H1 (cell line): ENCODE measurements around the gene OCSTAMP. TPM values are rescaled to one million over a fixed set of nuclear protein-coding genes. Genes with fewer than 3 reads are reported as not detected.

Experiments
- MAFK ChIP-seq: IDR thresholded peaks from 2 replicates; pipeline ENCODE4 v1.6.1; 2012; ENCODE audit warnings: low read depth, mild to moderate bottlenecking, improper control_type of control experiment, low read length
- YY1 ChIP-seq: IDR thresholded peaks from 2 replicates; pipeline ENCODE4 v1.6.1; 2011; ENCODE audit warnings: low read depth, mild to moderate bottlenecking, low read length
- polyA plus RNA-seq, 7 experiments: library from polyadenylated mRNA; depleted of rRNA in 3 of 7; stranded (reverse) in 5 of 7; unstranded in 2 of 7; fragments of >200 nt in 5 of 7; fragments of 200-250 nt in 2 of 7; gene quantifications; 1 replicate in 5 of 7; 2 replicates in 1 of 7; 4 replicates in 1 of 7; pipeline versions ENCODE4 v1.2.1 to v1.2.3, GENCODE V29; 2011 to 2013; ENCODE audit warnings: missing spikeins in 2 of 7, mixed read lengths in 2 of 7
- total RNA-seq: library from RNA; stranded (reverse); fragmentation: NEBNext Ultra II Directional; extraction: Animal tissue kit (Norgen Biotek cat#: 25700); gene quantifications from 2 replicates; pipeline ENCODE4 v1.2.1, GENCODE V29; 2021

OCSTAMP gene
- total and polyA plus RNA-seq, 2 of the 8 experiments (the other 6 are each of a cell fraction or from before 2014, with no cell fraction given), result 0.09 to 0.13 TPM

DNA sequence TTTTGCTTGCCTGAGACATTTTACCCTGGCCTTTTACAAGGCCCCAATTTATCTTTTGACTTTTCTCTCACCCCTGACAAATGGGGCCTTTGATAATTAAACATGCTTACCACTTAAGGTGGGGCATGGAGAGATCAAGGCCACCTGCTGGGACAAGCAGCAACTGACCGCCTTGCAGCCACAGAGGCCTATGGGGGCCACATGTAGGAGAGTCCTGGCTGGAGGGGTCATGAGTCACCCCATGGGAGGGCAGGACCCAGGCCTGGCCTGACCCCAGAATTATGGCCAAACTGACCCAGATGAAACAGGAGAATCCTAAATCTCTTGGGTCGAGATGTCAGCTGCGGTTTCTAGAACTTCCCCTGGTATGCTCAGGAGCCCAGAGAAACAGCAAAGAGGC lies 8.5 kb upstream of the OCSTAMP start (continued):
- TF ChIP-seq MAFK (no peak), YY1 (no peak)
